ENCODE results near the gene GPSM1.

The GPSM1 gene

DNA sequence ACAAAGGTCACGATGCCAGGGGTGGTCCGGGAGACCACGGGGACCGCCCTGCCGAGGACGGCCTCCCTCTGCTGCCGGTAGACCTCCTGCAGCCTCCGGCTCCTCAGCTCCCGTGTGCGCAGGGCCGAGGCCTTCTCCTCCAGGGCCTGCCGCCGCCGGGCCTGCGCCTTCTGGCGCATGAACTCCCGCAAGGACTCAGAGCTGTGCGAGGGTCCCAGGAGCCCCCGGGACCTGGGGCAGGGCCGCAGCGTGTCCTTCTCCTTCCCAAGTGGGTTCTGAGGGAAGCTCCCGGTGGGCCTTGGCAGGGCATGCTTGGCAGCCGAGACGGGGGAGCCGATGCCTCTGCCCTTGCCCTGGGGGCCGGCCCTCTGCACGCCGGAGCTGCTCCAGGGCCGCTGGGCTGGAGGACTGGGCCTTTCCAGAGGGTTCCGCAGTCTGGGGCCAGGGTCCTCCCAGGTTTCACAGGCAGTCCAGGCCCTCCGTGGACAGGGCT lies 36.8 kb upstream of the GPSM1 start:
- no peak for DNase-seq (ENCODE audit: low read depth, low spot score)

DNA sequence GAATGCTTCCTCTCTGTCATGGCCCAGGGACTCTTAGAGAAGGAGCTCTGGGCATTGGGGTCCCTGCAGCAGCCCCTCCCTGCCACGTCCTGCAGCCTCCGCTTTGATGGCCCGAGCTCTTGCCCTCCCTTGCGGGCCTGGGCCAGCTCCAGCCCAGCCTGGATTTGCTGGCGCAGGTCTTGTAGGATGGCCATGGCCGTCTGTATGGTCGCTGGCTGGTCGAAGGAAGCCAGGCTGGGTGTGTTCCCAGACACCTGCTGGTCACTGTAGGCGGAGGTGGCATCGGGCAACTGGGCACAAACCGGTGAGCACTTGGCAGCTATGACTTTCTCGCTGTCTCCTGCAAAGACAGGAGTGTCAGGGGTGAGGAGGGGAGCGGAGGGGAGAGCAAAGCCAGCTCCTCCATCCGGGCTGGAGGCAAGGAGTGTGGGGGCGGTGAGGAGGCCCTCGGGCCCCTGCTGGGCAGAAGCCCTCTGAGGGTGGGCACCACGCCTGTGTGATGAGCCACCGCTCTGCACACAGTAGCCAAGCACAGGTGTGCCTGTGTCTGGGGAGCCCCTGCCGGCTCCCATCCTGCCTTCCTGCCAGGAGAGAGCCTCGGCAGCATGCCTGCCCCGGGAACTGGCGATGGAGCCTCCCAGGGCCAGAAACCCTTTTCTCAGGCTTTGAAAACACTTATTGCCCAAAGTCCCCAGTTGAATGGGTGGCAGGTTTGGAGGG lies 35.9 kb upstream of the GPSM1 start:
- no peak for DNase-seq (ENCODE audit: low read depth, low spot score)

GRCh38 chr9:136292026-136292538 lies 35.3 kb upstream of the GPSM1 start:
- no peak for DNase-seq (ENCODE audit: low read depth, low spot score)

DNA sequence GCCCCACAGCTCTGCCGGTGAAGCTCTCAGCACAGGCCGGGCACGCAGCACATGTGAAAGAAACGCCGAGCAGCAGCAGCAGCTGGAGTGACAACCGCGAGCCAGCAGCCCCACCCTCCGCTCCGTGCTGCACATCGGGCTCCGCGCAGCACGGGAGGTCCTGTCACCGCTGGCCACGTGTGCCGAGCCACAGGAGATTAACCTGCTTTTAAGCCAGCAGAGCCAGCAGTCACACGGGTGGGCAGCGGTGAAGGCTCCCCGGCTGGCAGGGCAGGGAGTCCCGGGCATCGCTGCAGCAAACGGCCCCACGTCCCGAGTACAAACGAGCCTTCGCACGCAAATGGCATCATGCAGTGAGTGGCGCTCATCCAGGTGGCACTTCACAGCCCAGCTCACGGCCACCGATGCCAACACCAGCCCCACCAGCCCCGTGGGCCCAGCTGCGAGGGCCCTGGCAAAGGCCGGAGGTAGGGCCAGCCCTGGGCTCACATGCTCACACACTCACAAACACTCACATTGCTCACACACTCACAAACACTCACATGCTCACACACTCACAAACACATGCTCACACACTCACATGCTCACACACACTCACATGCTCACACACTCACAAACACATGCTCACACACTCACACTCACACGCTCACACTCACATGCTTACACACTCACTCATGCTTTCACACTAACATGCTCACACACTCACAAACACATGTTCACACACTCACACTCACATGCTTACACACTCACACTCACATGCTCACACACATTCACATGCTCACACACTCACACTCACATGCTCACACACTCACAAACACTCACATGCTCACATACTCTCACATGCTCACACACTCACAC lies 34.5 kb upstream of the GPSM1 start:
- no peak for DNase-seq (ENCODE audit: low read depth, low spot score)

GRCh38 chr9:136293476-136294077 lies 33.8 kb upstream of the GPSM1 start:
- DNase-seq (ENCODE audit: low read depth, low spot score) = no peak

- DNase-seq (ENCODE audit: low read depth, low spot score) = no peak
These were observed 32.9 kb upstream of the GPSM1 start for GRCh38 chr9:136294437-136294836.

DNA sequence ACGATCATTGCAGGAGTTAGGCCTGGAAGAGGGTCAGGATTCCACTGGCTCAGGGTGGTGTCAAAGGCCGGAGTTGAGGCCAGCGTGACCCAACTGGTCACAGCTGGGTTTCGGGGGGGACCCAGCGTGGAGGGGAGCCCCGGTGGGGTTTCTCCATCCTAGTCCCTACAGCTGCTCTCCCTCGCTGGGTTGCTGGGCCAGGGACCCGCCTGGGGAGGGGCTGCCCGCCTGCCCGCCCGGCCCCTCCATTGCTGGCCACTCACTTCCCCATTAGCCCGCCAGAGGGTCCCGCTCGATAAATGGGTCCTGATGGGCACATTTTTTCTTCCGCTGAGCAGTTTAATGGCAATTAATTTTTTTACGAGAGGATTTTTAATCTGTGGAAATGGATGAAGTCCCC lies 32.3 kb upstream of the GPSM1 start:
- DNase-seq (ENCODE audit: low read depth, low spot score) = no peak

GRCh38 chr9:136295542-136296433 lies 31.6 kb upstream of the GPSM1 start:
- no peak for DNase-seq (ENCODE audit: low read depth, low spot score)

DNA sequence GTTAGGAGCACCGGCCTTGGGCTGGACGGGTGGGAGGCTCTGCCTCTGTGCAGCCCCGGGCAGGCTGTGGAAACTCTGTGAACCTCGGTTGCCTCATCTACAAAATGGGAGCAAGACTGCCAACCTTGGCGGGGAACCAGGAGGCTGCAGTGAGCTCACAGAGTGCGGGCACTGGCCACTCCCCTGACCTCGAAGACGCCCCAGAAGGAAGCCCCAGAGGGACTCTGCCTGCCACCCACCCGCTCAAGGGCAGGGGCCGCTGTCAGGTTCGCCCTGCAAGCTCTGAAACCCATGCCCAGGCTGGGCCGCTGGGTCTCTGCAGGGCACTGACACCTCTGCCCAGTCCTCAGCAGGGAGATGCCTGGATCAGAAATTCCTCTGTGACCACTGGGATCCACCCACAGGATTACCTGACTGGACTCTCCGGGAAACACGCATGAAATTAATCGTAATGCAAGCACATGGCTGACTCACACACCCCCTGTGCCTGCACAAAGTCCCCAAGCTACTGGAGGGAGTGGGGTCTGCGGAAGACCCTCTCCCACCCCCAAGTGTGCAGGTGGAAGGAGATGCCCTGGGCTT lies 30.8 kb upstream of the GPSM1 start:
- DNase-seq (ENCODE audit: low read depth, low spot score) = no peak

- DNase-seq (ENCODE audit: low read depth, low spot score) = no peak
These were observed 30.2 kb upstream of the GPSM1 start for GRCh38 chr9:136297016-136297691.

GRCh38 chr9:136297766-136298735 lies 29.3 kb upstream of the GPSM1 start:
- peak; percentile 59 for DNase-seq (ENCODE audit: low read depth, low spot score)

DNA sequence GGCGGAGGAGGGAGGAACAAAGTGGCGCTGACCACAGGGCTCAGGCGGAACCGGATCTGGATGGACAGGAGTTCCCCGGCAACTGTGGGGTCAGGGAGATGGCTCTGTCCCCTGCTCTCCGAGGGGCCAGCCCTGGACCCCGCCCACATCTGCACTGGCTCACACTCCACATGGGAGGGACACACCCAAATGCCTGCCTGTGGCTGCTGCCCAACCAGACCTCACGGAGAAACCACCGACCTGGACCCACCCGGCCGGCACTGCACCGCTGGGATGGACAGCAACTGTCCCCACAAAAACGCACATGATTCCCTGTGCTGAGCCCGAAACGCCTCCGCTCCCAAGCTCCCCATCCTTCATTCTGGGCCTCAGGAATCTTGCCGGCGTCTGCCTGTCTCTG lies 28.2 kb upstream of the GPSM1 start:
- no peak for DNase-seq (ENCODE audit: low read depth, low spot score)

DNA sequence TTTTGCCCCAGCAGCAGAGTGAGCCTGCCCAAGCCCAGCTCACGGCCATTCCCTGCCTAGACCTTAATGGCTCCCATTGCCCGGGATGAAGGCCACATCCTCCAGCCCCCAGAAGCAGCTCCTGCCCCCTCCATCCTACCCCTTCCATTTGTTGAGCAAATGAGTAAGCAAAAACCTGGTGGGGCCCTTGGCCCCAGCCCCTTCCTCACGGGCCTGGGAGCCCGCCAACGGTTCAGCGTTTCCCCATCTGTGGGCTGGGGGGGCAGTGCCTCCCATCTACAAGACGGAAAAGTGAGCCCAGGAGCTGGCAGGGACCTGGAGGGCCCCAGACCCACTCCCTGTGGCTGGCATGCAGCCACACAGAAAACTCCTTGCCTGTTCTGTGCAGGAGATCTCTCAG lies 27.8 kb upstream of the GPSM1 start:
- no peak for DNase-seq (ENCODE audit: low read depth, low spot score)

DNA sequence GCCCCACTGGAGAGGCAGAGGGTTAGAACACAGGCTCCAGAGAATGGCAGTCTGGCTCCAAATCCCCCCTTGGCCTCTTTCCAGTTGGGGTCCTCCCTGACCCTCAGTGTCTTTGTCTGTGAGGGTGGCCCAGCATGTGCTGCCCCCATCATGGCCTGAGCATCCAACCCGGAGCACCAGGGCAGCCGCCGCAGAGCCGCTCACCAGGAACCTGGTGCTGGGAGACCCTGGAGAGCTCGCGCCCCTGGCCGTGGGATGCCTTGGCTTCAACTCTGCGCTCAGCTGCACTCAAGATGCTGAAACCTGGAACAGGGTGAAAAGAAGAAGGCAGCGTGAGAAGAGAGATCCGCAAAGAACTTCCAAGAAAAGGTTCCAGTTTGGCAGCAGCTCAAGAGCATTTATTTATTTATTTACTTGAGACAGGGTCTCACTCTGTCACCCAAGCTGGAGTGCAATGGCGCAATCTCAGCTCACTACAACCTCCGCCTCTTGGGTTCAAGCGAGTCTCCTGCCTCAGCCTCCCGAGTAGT lies 27.3 kb upstream of the GPSM1 start:
- DNase-seq (ENCODE audit: low read depth, low spot score) = no peak

- no peak for DNase-seq (ENCODE audit: low read depth, low spot score)
These were observed 26.5 kb upstream of the GPSM1 start for GRCh38 chr9:136300866-136301265.

GRCh38 chr9:136302527-136302926 lies 24.8 kb upstream of the GPSM1 start:
- DNase-seq (ENCODE audit: low read depth, low spot score) = no peak

GRCh38 chr9:136303066-136303824 lies 24.1 kb upstream of the GPSM1 start:
- no peak for DNase-seq (ENCODE audit: low read depth, low spot score)

GRCh38 chr9:136303825-136304416 lies 23.4 kb upstream of the GPSM1 start, which contains the start of gene CCDC187:
CCDC187 (minus strand) TSS chr9:136304094; CDS start chr9:136303830, 264 bp downstream.
- DNase-seq (ENCODE audit: low read depth, low spot score) = no peak

Measured in ELF-1 (cell line).